NB4 (cell line): ENCODE data around the gene ANKRA2.

Experiments used
- CTCF ChIP-seq: IDR thresholded peaks from one replicate; pipeline ENCODE4 v1.5.1; 2012; ENCODE audit warnings: low read depth, low read length
- MYC ChIP-seq: IDR thresholded peaks from 2 replicates; pipeline ENCODE4 v1.6.1; 2011; ENCODE audit warnings: low read depth, low read length
- POLR2A ChIP-seq: IDR thresholded peaks from 2 replicates; pipeline ENCODE4 v1.6.1; 2011; ENCODE audit warnings: mild to moderate bottlenecking; ENCODE audit not compliant: insufficient read length; ENCODE audit errors: extremely low read depth
- TF ChIP-seq, protein P1 (sequence below): IDR thresholded peaks from 2 replicates; pipeline ENCODE4 v1.6.1; 2011; ENCODE audit warnings: low read depth, low read length

DNA sequence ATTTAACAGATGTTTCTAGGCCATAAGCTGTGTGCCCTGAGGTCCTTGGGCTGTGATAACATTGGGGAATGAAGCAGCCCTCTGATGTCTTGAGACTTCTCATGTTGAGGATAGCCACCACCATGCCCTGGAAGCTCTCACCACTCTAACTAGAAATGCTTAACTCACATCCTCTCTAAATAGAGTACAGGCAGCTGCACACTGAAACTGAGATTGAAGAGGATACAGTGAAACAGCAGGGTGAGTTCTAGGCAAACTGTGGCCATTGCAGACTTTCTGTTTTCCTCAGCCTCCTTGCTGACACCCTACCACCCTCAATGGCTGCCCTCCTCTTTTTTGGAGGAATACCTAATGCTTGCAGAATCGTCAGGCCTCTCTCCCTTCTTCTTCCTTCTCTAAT, 22.5 kb upstream of the ANKRA2 start:
- TF ChIP-seq CTCF (no peak), POLR2A (no peak), MYC (no peak)
- TF ChIP-seq, protein P1, sequence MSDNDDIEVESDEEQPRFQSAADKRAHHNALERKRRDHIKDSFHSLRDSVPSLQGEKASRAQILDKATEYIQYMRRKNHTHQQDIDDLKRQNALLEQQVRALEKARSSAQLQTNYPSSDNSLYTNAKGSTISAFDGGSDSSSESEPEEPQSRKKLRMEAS, result no peak
